Measurements from ENCODE around the gene AKAP13. TPM values are rescaled to one million over a fixed set of nuclear protein-coding genes. Genes with fewer than 3 reads are reported as not detected.
A peak's percentile ranks its signal among the peaks of the same experiment; 100 is the strongest.
"Not testable (repeated sequence)": the region's sequence is repeated elsewhere in the genome, so short reads cannot be mapped to it uniquely, and the experiment has no call there.

Gene AKAP13
- total and polyA plus RNA-seq, 2 donors: 84.2 to 206 TPM

DNA sequence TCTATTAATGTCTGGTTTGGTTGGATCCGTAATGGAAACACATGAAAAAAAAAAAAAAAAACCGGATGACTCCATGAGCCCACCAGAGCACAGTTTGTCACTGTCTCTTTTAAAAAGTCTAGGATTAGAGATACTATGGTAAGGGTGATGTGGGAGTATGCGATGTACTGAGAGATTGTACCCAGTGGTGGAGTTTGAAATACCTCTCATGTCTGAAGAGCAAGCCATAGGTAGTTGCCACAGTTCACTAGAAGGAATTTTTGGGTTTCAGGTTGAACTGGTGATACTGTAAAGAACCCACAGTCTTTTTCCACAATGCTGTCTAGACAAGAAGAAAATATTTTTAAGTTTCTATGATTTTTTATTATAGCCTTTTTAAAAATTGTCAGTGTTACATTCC lies 281.5 kb downstream of the AKAP13 start:
- 87% methylated on average over 3 of the region's 3 CpGs for WGBS
- Histone ChIP-seq H3K36me3 (ENCODE audit: insufficient read depth) (peaks cover 2% of the 10 kb centered on the region), H3K27ac (ENCODE audit: low read depth) (no peak overlapping the region), H3K4me3 (ENCODE audit: low read depth, low read length) (no peak overlapping the region), H3K4me1 (ENCODE audit: insufficient read depth) (no peaks in the 10 kb centered on the region)
- DNase-seq (ENCODE audit: extremely low spot score): no peak

DNA sequence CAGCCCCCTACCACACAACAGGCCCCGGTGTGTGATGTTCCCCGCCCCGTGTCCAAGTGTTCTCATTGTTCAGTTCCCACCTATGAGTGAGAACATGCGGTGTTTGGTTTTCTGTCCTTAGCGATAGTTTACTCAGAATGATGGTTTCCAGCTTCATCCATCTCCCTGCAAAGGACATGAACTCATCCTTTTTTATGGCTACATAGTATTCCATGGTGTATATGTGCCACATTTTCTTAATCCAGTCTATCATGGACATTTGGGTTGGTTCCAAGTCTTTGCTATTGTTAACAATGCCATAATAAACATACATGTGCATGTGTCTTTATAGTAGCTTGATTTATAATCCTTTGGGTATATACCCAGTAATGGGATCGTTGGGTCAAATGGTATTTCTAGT lies 285.3 kb downstream of the AKAP13 start:
- not testable (repeated sequence) for H3K4me3 ChIP-seq (ENCODE audit: low read depth, low read length); H3K27ac ChIP-seq (ENCODE audit: low read depth); DNase-seq (ENCODE audit: extremely low spot score); H3K36me3 ChIP-seq (ENCODE audit: insufficient read depth); H3K4me1 ChIP-seq (ENCODE audit: insufficient read depth)
- 91% methylated on average over 6 of the region's 6 CpGs for WGBS

DNA sequence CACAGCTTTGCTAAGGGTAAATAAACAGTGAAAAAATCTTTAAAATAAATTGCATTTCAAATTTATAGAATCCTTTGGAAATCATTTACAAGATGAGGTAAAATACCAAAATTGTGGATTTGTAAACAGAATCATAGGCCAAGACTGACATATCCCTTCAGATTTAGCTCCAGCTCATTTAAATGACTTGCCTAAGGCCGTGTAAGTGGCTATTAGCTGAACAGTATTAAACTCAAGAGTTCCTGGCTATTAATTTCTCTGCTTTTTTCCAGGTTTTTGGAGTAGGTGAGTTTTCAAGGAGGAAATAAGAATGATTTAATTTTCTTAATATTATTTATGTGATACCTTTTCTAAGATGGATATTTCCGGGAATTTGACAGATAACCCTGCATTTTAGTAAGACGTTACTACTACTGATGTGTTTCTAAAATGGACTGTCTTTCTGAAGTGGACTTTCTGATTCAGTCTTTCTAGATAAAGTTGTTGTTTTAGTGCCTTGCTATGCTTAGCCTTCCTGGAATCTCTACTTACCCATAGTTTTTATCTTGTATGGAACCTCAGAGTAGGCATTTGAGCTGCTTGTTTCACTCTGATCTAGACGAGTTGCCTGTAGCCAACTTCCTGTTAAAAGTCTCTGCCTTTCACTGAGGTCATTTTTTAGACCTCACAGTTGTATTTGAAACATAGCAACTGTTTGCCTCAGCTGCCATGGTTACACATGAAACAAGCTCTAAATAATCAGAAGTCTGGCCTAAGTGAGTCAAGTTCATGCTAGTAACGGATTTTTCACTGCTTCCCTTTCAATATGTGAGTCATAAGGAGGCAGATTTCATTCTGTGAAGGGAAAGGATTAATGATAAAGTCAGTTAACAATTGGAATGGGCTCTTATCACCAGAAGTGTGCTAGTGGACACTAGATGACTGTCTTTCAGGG lies 287.4 kb downstream of the AKAP13 start:
- peak overlapping the region; percentile 79 for H3K27ac ChIP-seq (ENCODE audit: low read depth)
- peak; percentile 80 for DNase-seq (ENCODE audit: extremely low spot score)
- peaks cover 7% of the 10 kb centered on the region for H3K36me3 ChIP-seq (ENCODE audit: insufficient read depth)
- no peaks in the 10 kb centered on the region for H3K4me1 ChIP-seq (ENCODE audit: insufficient read depth)
- H3K4me3 ChIP-seq (ENCODE audit: low read depth, low read length): no peak overlapping the region
- 16% methylated on average over 5 of the region's 5 CpGs for WGBS

DNA sequence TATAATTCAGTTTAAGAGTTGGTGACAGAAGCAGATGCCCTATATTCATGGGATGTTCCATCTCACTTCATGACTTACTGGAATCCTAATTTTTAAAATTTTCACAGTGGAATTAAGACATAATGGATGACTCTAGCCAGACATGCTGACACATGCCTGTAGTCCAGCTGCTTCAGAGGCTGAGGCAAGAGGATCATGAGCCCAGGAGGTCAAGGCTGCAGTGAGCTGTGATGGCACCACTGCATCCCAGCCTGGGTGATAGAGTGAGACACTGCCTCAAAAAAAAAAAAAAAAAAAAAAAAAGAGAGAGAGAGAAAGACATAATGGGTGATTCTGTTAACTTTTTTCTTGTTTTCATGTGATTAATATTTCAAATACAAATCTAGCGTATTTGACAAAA lies 290.8 kb downstream of the AKAP13 start:
- 95% methylated on average over 1 of the region's 1 CpG for WGBS

DNA sequence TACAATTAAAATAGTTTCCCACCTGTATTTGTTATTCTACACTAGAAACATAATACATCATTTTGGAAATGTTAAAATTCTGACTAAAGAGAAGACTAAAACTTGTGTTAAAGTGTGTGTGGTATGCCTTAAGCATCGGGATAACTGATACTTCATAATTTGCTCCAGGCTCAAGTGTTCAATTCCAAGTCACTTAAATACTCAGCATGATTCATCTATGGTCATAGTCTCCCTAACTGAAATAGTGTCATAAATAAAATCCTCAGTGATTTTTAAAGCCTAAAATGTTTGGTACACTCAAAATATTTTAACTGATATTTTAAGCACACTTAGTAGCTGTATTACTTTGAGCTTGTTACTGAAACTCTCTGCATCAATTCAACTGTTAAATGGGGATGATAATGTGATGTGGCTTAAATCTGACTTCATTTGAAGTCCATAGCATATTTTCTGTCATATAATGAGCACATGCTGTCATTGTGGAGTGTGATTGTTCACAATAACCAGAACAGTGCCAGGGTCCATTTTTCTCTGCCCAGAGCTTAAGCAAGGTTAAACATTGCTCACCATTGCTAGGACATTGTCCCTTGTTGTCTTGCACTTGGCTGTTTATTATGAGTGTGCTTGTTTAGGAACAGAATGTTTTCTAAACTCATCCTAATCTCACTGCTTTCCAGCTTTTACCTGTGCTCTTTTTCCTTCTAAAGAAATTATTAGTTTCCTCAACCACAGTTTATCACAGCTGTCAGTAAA lies 292.1 kb downstream of the AKAP13 start:
- no peaks in the 10 kb centered on the region for H3K4me1 ChIP-seq (ENCODE audit: insufficient read depth)
- peak overlapping the region; percentile 71 for H3K27ac ChIP-seq (ENCODE audit: low read depth)
- DNase-seq (ENCODE audit: extremely low spot score): no peak
- no peak overlapping the region for H3K4me3 ChIP-seq (ENCODE audit: low read depth, low read length)
- WGBS: 62% methylated on average over 1 of the region's 1 CpG
- H3K36me3 ChIP-seq (ENCODE audit: insufficient read depth): peaks cover 5% of the 10 kb centered on the region

More for the DNA sequence above, 290.8 kb downstream of the AKAP13 start:
- peak overlapping the region; percentile 59 for H3K27ac ChIP-seq (ENCODE audit: low read depth)
- no peak overlapping the region for H3K4me3 ChIP-seq (ENCODE audit: low read depth, low read length)
- no peaks in the 10 kb centered on the region for H3K4me1 ChIP-seq (ENCODE audit: insufficient read depth)
- DNase-seq (ENCODE audit: extremely low spot score): no peak
- H3K36me3 ChIP-seq (ENCODE audit: insufficient read depth): peaks cover 5% of the 10 kb centered on the region

DNA sequence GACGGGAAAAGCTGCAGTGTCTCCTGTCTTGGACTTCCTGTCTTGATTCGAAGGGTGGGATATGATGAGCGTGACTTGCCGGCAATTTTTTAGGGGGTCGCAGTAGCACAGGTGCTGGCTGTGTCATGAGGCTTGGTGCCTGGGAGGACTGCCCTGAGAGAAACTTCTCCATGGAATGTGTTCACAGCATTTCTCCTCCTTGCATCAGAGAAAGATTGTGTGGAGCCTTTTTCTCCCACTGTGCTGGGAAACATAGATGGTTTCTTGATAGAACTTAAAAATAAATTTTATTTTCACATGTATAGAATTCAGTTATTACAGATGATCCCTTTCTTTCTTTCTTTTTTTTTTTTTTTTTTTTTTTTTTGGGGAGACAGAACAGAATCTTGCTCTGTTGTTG lies 292.9 kb downstream of the AKAP13 start:
- DNase-seq (ENCODE audit: extremely low spot score): no peak
- no peaks in the 10 kb centered on the region for H3K4me1 ChIP-seq (ENCODE audit: insufficient read depth)
- no peak overlapping the region for H3K4me3 ChIP-seq (ENCODE audit: low read depth, low read length)
- H3K27ac ChIP-seq (ENCODE audit: low read depth): peak overlapping the region; percentile 71
- peaks cover 5% of the 10 kb centered on the region for H3K36me3 ChIP-seq (ENCODE audit: insufficient read depth)
- WGBS: 85% methylated on average over 5 of the region's 5 CpGs

DNA sequence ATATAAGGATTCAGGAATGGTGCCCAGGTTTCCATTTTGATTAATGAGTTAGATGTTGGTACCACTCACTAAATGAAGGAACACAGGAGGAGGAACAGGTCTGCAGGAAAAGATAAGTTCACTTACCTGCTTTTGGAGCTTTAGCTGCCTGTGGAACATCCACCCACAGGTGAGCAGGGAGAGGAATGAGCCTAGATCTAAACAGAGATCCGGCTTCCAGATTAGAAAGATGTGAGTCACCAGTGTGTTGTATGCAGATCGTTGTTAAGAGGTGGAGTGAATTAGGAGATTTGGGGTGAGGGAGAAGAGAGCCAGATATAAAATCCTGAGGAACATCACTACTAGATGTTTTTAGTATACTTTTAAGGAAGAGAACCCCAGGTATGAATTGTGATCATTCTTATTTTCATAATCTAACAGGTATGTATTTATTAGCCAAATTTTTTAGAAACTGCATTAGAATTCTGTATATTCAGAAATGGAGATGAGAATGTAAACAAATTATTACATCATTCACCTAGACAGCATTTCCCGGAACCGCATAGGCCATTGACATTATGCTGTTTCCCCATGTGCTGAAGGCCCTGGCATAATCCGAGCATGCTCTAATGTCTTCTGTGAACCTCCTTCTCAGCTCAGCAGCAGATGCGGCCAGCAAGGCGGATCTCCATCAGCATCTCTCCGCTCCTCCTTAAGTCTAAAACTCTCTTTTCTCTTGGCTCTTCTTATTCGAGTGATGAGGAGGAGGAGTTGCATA lies 296.1 kb downstream of the AKAP13 start:
- no peak overlapping the region for H3K4me3 ChIP-seq (ENCODE audit: low read depth, low read length)
- peaks cover 2% of the 10 kb centered on the region for H3K36me3 ChIP-seq (ENCODE audit: insufficient read depth)
- no peak for DNase-seq (ENCODE audit: extremely low spot score)
- no peaks in the 10 kb centered on the region for H3K4me1 ChIP-seq (ENCODE audit: insufficient read depth)
- H3K27ac ChIP-seq (ENCODE audit: low read depth): no peak overlapping the region
- 83% methylated on average over 9 of the region's 9 CpGs for WGBS

DNA sequence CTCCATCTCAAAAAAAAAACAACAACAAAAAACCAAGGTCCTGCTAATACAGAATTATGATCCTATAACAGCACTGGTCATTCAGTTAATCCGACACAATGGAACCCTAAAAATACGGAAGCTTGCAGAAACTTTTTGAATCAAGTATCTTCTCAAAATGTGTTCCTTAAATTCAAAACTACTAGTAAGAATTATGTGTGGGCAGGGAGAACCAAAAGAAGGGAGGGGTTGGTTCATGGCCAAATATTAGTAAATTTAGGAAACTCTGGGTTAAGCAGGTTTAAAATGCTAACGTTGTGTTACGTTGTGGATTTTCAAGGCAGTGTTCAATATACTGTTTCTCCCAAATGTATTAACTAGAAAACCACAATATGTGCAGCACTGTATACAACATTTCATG lies 298.8 kb downstream of the AKAP13 start:
- DNase-seq (ENCODE audit: extremely low spot score): no peak
- H3K4me1 ChIP-seq (ENCODE audit: insufficient read depth): no peaks in the 10 kb centered on the region
- WGBS: 82% methylated on average over 4 of the region's 4 CpGs
- H3K4me3 ChIP-seq (ENCODE audit: low read depth, low read length): no peak overlapping the region
- H3K27ac ChIP-seq (ENCODE audit: low read depth): no peak overlapping the region
- no peaks in the 10 kb centered on the region for H3K36me3 ChIP-seq (ENCODE audit: insufficient read depth)

DNA sequence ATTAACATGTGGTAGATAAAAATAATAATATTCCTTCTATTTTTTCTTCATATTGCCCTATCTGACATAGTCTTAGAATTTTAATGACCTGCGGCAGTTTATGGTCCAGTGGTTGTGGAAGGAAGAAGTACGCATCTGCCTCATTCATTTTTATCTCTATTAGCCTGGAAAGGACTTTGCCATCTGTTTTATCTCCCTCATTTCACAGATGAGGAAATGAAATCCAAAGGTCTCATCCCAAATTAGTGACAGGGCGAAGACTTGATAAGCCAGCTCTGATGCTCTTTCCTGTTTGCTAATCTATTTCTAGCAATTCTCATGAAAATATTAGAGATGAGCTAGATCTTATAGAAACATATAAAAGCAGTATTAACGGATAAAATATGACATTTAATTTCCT lies 301.0 kb downstream of the AKAP13 start:
- DNase-seq (ENCODE audit: extremely low spot score): no peak
- Histone ChIP-seq H3K36me3 (ENCODE audit: insufficient read depth) (peaks cover 2% of the 10 kb centered on the region), H3K27ac (ENCODE audit: low read depth) (no peak overlapping the region), H3K4me3 (ENCODE audit: low read depth, low read length) (no peak overlapping the region), H3K4me1 (ENCODE audit: insufficient read depth) (no peaks in the 10 kb centered on the region)
- 83% methylated on average over 4 of the region's 4 CpGs for WGBS

DNA sequence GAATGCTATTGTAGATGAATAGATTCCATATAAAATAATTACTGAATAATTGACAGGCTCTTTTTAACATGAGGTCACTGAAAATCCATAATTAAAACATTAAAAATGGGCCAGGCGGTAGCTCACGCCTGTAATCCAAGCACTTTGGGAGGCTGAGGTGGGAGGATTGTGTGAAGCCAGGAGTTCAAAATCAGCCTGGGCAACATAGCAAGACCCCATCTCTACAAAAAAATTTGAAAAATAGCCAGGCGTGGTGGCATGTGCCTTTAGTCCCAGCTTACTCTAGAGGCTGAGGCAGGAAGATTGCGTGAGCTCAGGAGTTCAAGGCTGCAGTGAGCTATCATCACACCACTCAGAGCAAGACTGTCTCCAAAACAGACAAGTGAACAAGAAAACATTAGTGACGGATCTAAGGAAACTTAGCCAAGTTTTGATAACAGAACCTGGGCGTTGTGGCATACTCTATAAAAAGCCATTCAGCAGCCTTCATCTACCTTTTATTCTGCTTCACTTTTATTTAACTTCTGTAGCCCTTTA lies 303.8 kb downstream of the AKAP13 start:
- DNase-seq (ENCODE audit: extremely low spot score): no peak
- Histone ChIP-seq H3K4me1 (ENCODE audit: insufficient read depth) (no peaks in the 10 kb centered on the region), H3K4me3 (ENCODE audit: low read depth, low read length) (no peak overlapping the region), H3K27ac (ENCODE audit: low read depth) (no peak overlapping the region), H3K36me3 (ENCODE audit: insufficient read depth) (peaks cover 4% of the 10 kb centered on the region)
- 74% methylated on average over 6 of the region's 6 CpGs for WGBS

DNA sequence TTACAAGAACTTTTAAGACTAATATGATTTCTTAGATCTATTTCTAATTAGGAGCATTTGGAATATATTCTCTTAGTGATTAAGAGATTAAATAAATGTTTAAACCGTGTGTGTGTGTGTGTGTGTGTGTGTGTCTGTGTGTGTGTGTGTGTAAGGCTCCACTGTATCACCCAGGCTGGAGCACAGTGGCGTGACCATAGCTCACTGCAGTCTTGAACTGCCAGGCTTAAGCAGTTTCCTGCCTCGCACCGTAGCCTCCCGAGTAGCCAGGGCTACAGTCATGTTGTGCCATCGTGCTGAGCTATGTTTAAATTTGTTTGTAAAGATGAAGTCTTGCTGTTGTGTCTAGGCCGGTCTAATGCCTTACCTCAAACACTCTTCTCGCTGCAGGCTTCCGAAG lies 305.0 kb downstream of the AKAP13 start:
- no peak overlapping the region for H3K27ac ChIP-seq (ENCODE audit: low read depth)
- WGBS: 60% methylated on average over 9 of the region's 9 CpGs
- H3K36me3 ChIP-seq (ENCODE audit: insufficient read depth): peaks cover 4% of the 10 kb centered on the region
- no peak for DNase-seq (ENCODE audit: extremely low spot score)
- H3K4me3 ChIP-seq (ENCODE audit: low read depth, low read length): no peak overlapping the region
- H3K4me1 ChIP-seq (ENCODE audit: insufficient read depth): no peaks in the 10 kb centered on the region

DNA sequence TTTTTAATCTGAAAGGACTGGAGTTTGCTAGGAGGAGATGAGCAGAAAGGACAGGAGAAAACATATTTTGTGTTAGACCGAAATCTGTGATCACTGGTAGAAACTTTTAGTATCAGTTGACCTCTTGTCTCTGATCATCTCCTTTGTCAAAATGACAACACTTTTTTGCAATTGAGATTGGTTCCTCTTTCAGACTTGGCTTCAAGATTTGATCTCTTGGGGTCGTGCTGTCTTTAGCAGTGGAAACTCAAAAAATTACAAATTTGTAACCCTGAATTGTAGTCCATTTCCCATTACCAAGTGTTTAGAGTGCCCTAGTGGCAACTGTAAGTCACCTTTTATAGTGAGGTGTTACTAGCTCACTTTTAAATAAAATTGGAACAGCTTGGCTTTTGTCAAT lies 306.9 kb downstream of the AKAP13 start:
- H3K27ac ChIP-seq (ENCODE audit: low read depth): no peak overlapping the region
- WGBS: 88% methylated on average over 2 of the region's 2 CpGs

DNA sequence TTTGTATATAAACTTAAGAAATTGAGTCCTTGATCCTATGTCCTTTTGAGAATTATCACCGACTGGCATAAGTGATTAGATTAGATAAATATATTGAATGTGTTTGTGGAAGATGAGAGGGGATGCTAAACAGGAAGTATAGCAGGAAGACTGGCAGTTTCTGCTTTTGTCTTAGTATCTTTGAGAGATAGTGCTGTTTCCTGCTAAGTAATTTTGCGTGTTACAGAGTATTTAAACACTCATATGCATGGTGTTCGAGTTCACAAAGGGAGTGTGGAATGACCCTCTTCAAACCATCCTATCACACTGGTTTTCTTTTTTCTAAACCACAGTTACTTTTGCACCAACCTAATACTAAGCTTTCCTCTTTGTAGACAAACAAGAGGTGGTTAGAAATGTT lies 308.3 kb downstream of the AKAP13 start:
- H3K27ac ChIP-seq (ENCODE audit: low read depth): no peak overlapping the region
- DNase-seq (ENCODE audit: extremely low spot score): no peak
- peaks cover 4% of the 10 kb centered on the region for H3K36me3 ChIP-seq (ENCODE audit: insufficient read depth)
- H3K4me3 ChIP-seq (ENCODE audit: low read depth, low read length): no peak overlapping the region
- no peaks in the 10 kb centered on the region for H3K4me1 ChIP-seq (ENCODE audit: insufficient read depth)
- whole genome bisulfite sequencing: 42% methylated on average over 3 of the region's 3 CpGs

More for the DNA sequence above, 306.9 kb downstream of the AKAP13 start:
- H3K4me1 ChIP-seq (ENCODE audit: insufficient read depth): no peaks in the 10 kb centered on the region
- no peak for DNase-seq (ENCODE audit: extremely low spot score)
- no peak overlapping the region for H3K4me3 ChIP-seq (ENCODE audit: low read depth, low read length)
- peaks cover 4% of the 10 kb centered on the region for H3K36me3 ChIP-seq (ENCODE audit: insufficient read depth)

All from urinary bladder (tissue), 4 donors.